HG03442 (cell line): ENCODE results near the gene GPR160.
"Not testable (repeated sequence)": the region's sequence is repeated elsewhere in the genome, so short reads cannot be mapped to it uniquely, and the experiment has no call there.

Source experiments
- ATAC-seq: cut with Tn5 transposase; IDR thresholded peaks from one replicate; pipeline ENCODE4 v1.9.1; 2021; ENCODE audit warnings: mild to moderate bottlenecking, moderate library complexity; ENCODE audit not compliant: unreplicated experiment

Gene GPR160

DNA sequence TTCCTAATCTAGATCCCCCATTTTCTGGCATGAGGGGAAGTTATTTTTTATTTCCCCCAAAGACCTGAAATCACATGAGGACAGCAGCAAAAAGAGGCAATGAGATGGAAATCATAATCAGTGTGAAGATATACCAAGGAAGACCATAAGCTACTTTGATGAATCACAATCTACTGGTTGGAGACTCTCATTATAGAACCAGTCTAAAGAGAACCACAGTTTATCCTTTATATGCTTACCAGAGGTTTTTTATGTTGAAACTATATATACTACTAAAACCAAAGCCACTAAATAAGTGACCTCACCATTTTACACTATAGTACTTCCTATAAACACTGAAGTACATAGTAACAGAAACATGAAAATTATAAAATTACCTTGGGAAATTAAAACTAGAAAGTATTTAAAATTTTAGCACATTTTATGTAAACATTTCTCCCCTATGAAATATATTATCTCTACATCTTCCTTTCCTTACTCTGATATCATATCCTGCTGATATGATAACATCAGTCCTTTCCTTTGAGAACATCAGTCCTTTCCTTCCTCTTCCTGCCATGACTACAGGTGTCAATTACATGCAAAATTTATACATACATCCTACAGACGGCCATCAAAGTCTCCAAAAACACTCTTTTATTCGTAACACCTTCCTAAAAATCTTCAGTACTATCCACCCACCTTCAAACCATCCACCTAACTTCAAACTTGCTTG is 71.9 kb downstream of the GPR160 start:
- ATAC-seq, result no peak

GRCh38 chr3:170111147-170111771 is 73.5 kb downstream of the GPR160 start:
- ATAC-seq, result no peak

DNA sequence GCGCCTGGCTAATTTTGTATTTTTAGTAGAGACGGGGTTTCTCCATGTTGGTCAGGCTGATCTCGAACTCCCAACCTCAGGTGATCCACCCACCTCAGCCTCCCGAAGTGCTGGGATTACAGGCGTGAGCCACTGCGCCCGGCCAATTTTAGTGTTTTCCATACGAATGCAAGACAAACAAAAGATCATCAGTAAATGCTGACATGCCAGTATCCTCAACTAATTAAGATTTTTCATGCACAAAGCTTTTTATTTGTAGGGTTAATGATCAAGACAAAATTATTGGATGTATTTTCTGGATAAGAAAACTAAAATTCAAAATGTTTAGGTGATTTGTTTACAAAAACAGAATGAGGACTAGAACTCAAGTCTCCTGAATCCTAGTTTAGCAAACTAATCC is 76.4 kb downstream of the GPR160 start:
- ATAC-seq, result not testable (repeated sequence)

- ATAC-seq, result no peak
Measured at GRCh38 chr3:170117134-170117533, 79.3 kb downstream of the GPR160 start.

DNA sequence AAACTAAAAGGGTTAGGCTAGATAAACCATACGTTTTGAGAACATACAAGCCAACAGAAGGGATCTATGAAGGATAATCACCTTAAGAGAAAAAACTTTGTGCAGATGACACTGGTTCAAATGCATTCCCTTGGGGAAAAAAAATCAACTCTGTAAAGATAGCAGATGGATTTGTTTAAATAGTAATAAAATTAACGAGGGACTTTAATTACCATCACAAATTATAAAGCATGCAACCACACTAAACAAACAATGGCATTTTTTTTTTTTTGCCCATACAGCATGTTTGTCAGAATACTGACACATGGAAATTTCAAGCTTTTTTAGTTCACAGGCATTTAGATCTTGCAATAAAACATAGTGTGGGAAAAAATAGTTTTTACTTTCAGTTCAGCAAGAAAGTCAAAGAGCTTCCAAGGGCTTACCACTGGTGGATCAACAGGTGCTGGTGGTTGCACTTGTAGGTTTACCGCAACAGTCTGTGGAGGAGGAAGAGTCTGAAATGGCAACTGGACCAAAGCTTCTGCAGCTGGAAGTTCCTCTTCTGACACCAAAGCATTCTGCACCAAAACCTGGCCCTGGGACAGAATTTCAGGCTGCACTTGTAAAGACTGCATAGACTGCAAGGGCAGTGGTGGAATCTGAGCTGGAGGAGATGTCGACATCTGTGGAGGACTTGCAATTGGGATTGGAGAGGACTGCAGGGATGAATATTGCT is 90.6 kb downstream of the GPR160 start:
- ATAC-seq, result peak; percentile 83

- peak; percentile 44 for ATAC-seq
Measured at GRCh38 chr3:170128977-170129431, 91.2 kb downstream of the GPR160 start.

- no peak for ATAC-seq
Measured at GRCh38 chr3:170130532-170130931, 92.7 kb downstream of the GPR160 start.

GRCh38 chr3:170132335-170132734 is 94.5 kb downstream of the GPR160 start:
- ATAC-seq, result no peak
